HEK293 (cell line): ENCODE measurements around the gene AK8.

ENCODE experiments used
- PRDM4 ChIP-seq: fragments of 450-650 bp; formaldehyde crosslinking; IDR thresholded peaks from 2 replicates; pipeline ENCODE4 v1.5.1; 2017; ENCODE audit warnings: missing biosample characterization, missing genetic modification characterization
- SP2 ChIP-seq: fragments of 450-650 bp; formaldehyde crosslinking; IDR thresholded peaks from 2 replicates; pipeline ENCODE4 v1.5.1; 2016; ENCODE audit warnings: missing biosample characterization, missing genetic modification characterization
- YY1 ChIP-seq: fragments of 450-650 bp; formaldehyde crosslinking; IDR thresholded peaks from 2 replicates; pipeline ENCODE4 v1.5.1; 2018; ENCODE audit warnings: missing biosample characterization, missing genetic modification characterization
- ZIC2 ChIP-seq: fragments of 450-650 bp; formaldehyde crosslinking; IDR thresholded peaks from 2 replicates; pipeline ENCODE4 v1.5.1; 2016; ENCODE audit warnings: missing biosample characterization, missing genetic modification characterization
- ZNF555 ChIP-seq: fragments of 450-650 bp; formaldehyde crosslinking; conservative IDR thresholded peaks from 2 replicates; pipeline ENCODE4 v1.5.1; 2017; ENCODE audit warnings: missing biosample characterization, mild to moderate bottlenecking, missing genetic modification characterization, inconsistent platforms
- ZNF596 ChIP-seq: fragments of 450-650 bp; IDR thresholded peaks from 2 replicates; pipeline ENCODE4 v1.5.0; 2018; ENCODE audit warnings: missing biosample characterization, mild to moderate bottlenecking, missing genetic modification characterization, moderate library complexity
- ZNF623 ChIP-seq: fragments of 450-650 bp; formaldehyde crosslinking; IDR thresholded peaks from 2 replicates; pipeline ENCODE4 v1.5.1; 2016; ENCODE audit warnings: missing biosample characterization, missing genetic modification characterization
- TF ChIP-seq, protein P1 (sequence below): fragments of 450-650 bp; formaldehyde crosslinking; IDR thresholded peaks from 2 replicates; pipeline ENCODE4 v1.5.1; 2016; ENCODE audit warnings: missing biosample characterization, missing genetic modification characterization

DNA sequence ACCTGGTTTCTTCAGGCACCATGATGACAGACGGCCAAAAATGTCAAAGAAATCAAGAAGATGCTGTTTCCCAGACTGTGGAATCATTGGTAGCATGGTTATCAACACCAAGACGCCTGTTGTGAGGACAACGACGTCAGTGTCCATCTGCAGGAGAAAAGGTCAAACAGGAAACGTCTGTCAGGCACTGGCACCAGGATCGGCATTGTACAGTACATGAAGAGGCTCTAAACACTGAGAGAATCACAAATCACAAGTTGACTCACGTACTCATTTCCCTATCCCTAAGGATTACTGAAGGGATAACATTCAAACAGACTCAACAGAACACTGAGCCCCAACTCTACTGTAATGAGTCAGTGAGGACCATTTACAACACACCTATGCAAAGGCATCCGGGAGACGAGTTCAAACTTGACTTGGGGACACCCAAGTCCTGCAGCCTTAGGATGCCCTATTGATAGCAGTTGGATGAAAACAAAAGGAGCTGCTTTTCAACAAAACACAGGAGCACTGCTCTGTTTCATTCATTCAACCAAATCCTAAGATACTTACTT is 45.3 kb upstream of the AK8 start:
- TF ChIP-seq ZNF555 (tag by site-specific recombination) (no peak), ZNF596 (tag by site-specific recombination) (no peak), YY1 (tag by site-specific recombination) (no peak), ZIC2 (no peak), SP2 (tag by site-specific recombination) (no peak), ZNF623 (no peak), PRDM4 (tag by site-specific recombination) (no peak)
- TF ChIP-seq, protein P1, sequence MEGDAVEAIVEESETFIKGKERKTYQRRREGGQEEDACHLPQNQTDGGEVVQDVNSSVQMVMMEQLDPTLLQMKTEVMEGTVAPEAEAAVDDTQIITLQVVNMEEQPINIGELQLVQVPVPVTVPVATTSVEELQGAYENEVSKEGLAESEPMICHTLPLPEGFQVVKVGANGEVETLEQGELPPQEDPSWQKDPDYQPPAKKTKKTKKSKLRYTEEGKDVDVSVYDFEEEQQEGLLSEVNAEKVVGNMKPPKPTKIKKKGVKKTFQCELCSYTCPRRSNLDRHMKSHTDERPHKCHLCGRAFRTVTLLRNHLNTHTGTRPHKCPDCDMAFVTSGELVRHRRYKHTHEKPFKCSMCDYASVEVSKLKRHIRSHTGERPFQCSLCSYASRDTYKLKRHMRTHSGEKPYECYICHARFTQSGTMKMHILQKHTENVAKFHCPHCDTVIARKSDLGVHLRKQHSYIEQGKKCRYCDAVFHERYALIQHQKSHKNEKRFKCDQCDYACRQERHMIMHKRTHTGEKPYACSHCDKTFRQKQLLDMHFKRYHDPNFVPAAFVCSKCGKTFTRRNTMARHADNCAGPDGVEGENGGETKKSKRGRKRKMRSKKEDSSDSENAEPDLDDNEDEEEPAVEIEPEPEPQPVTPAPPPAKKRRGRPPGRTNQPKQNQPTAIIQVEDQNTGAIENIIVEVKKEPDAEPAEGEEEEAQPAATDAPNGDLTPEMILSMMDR (tag by site-specific recombination), result no peak
